ENCODE results near the gene FAM83B.

FAM83B gene

GRCh38 chr6:54850114-54850513 is 3.5 kb downstream of the FAM83B start:
- Histone ChIP-seq H3K4me3 (ENCODE audit: insufficient read depth, low read length, poor library complexity, severe bottlenecking) (no peak overlapping the region), H3F3A (ENCODE audit: insufficient read depth) (no peaks in the 10 kb centered on the region), H4K20me1 (ENCODE audit: low read depth, low read length) (no peaks in the 10 kb centered on the region), H3K9ac (ENCODE audit: low read length) (no peak overlapping the region), H3K9me3 (ENCODE audit: insufficient read depth, low read length) (no peaks in the 10 kb centered on the region), H3K27me3 (ENCODE audit: low read length) (no peaks in the 10 kb centered on the region), H3K36me3 (ENCODE audit: low read length) (no peaks in the 10 kb centered on the region), H2AFZ (ENCODE audit: low read depth, low read length, severe bottlenecking) (no peak overlapping the region), H3K27ac (ENCODE audit: low read depth, low read length) (no peak overlapping the region), H3K9me2 (replicated peaks; ENCODE audit: insufficient read depth, low read length) (no peaks in the 10 kb centered on the region), H3K79me2 (ENCODE audit: insufficient read depth, low read length) (no peaks in the 10 kb centered on the region), H3K4me2 (ENCODE audit: low read depth, low read length, poor library complexity, severe bottlenecking) (no peak overlapping the region)
- TF ChIP-seq CTCF (IDR thresholded peaks at IDR 0.05; ENCODE audit: insufficient read depth, low read length, poor library complexity, severe bottlenecking) = no peak
- no peak for TF ChIP-seq EZH2phosphoT487 (conservative IDR thresholded peaks at IDR 0.05; ENCODE audit: low read length)

- no peak for TF ChIP-seq CTCF (IDR thresholded peaks at IDR 0.05; ENCODE audit: insufficient read depth, low read length, poor library complexity, severe bottlenecking)
- no peaks in the 10 kb centered on the region for H3K9me2 ChIP-seq (replicated peaks; ENCODE audit: insufficient read depth, low read length)
- H3K27ac ChIP-seq (ENCODE audit: low read depth, low read length) = no peak overlapping the region
- H3K36me3 ChIP-seq (ENCODE audit: low read length) = no peaks in the 10 kb centered on the region
- H4K20me1 ChIP-seq (ENCODE audit: low read depth, low read length) = no peaks in the 10 kb centered on the region
- no peak overlapping the region for H3K4me3 ChIP-seq (ENCODE audit: insufficient read depth, low read length, poor library complexity, severe bottlenecking)
- H3K9ac ChIP-seq (ENCODE audit: low read length) = no peak overlapping the region
- H3F3A ChIP-seq (ENCODE audit: insufficient read depth) = no peaks in the 10 kb centered on the region
- no peak overlapping the region for H3K4me2 ChIP-seq (ENCODE audit: low read depth, low read length, poor library complexity, severe bottlenecking)
- H3K27me3 ChIP-seq (ENCODE audit: low read length) = no peaks in the 10 kb centered on the region
- H2AFZ ChIP-seq (ENCODE audit: low read depth, low read length, severe bottlenecking) = no peak overlapping the region
- no peaks in the 10 kb centered on the region for H3K79me2 ChIP-seq (ENCODE audit: insufficient read depth, low read length)
- no peaks in the 10 kb centered on the region for H3K9me3 ChIP-seq (ENCODE audit: insufficient read depth, low read length)
Observed at GRCh38 chr6:54856129-54856528, 9.6 kb downstream of the FAM83B start.

- no peaks in the 10 kb centered on the region for H4K20me1 ChIP-seq (ENCODE audit: low read depth, low read length)
- H3K4me3 ChIP-seq (ENCODE audit: insufficient read depth, low read length, poor library complexity, severe bottlenecking) = no peak overlapping the region
- no peaks in the 10 kb centered on the region for H3K79me2 ChIP-seq (ENCODE audit: insufficient read depth, low read length)
- no peaks in the 10 kb centered on the region for H3K9me2 ChIP-seq (replicated peaks; ENCODE audit: insufficient read depth, low read length)
- no peak overlapping the region for H2AFZ ChIP-seq (ENCODE audit: low read depth, low read length, severe bottlenecking)
- 0 out of 2 replicates have a peak, but pooled peaks cover 2% of the 10 kb centered on the region for H3K27me3 ChIP-seq (ENCODE audit: low read length)
- H3K4me2 ChIP-seq (ENCODE audit: low read depth, low read length, poor library complexity, severe bottlenecking) = no peak overlapping the region
- H3F3A ChIP-seq (ENCODE audit: insufficient read depth) = no peaks in the 10 kb centered on the region
- TF ChIP-seq CTCF (IDR thresholded peaks at IDR 0.05; ENCODE audit: insufficient read depth, low read length, poor library complexity, severe bottlenecking) (no peak), EZH2phosphoT487 (conservative IDR thresholded peaks at IDR 0.05; ENCODE audit: low read length) (no peak)
- H3K36me3 ChIP-seq (ENCODE audit: low read length) = no peaks in the 10 kb centered on the region
- no peaks in the 10 kb centered on the region for H3K9me3 ChIP-seq (ENCODE audit: insufficient read depth, low read length)
- H3K9ac ChIP-seq (ENCODE audit: low read length) = no peak overlapping the region
- no peak overlapping the region for H3K27ac ChIP-seq (ENCODE audit: low read depth, low read length)
Observed at GRCh38 chr6:54860132-54860531, 13.6 kb downstream of the FAM83B start.

GRCh38 chr6:54860739-54861138 is 14.2 kb downstream of the FAM83B start:
- no peaks in the 10 kb centered on the region for H3K79me2 ChIP-seq (ENCODE audit: insufficient read depth, low read length)

More at GRCh38 chr6:54860739-54861138, 14.2 kb downstream of the FAM83B start:
- Histone ChIP-seq H3K4me3 (ENCODE audit: insufficient read depth, low read length, poor library complexity, severe bottlenecking) (no peak overlapping the region), H3K4me2 (ENCODE audit: low read depth, low read length, poor library complexity, severe bottlenecking) (no peak overlapping the region), H4K20me1 (ENCODE audit: low read depth, low read length) (no peaks in the 10 kb centered on the region), H3K27me3 (ENCODE audit: low read length) (0 out of 2 replicates have a peak, but pooled peaks cover 4% of the 10 kb centered on the region), H3F3A (ENCODE audit: insufficient read depth) (no peaks in the 10 kb centered on the region), H3K27ac (ENCODE audit: low read depth, low read length) (no peak overlapping the region), H3K9ac (ENCODE audit: low read length) (no peak overlapping the region), H3K36me3 (ENCODE audit: low read length) (no peaks in the 10 kb centered on the region), H2AFZ (ENCODE audit: low read depth, low read length, severe bottlenecking) (no peak overlapping the region), H3K9me2 (replicated peaks; ENCODE audit: insufficient read depth, low read length) (no peaks in the 10 kb centered on the region), H3K9me3 (ENCODE audit: insufficient read depth, low read length) (no peaks in the 10 kb centered on the region)
- TF ChIP-seq CTCF (IDR thresholded peaks at IDR 0.05; ENCODE audit: insufficient read depth, low read length, poor library complexity, severe bottlenecking) (no peak), EZH2phosphoT487 (conservative IDR thresholded peaks at IDR 0.05; ENCODE audit: low read length) (no peak)

Measured in SU-DHL-6 (cell line).